NCI-H1694 treated with DMSO at 0.1 percent for 48 hours (cell line): ENCODE results near the gene KIF4A.

Source experiments
- DNase-seq: peaks from one replicate; lab custom pipeline; 2025; lab: John Stamatoyannopoulos, UW

The KIF4A gene

GRCh38 chrX:70444326-70444945 is 154.5 kb downstream of the KIF4A start, which contains the start of gene DLG3:
TSS of gene DLG3 (plus strand) at chrX:70444835. CDS start at chrX:70445202, 367 bp downstream.
- DNase-seq: peak; percentile 20

- DNase-seq: no peak
Measured at GRCh38 chrX:70444946-70445656, 155.2 kb downstream of the KIF4A start.

- DNase-seq: no peak
Measured at GRCh38 chrX:70445951-70446350, 156.0 kb downstream of the KIF4A start.

- no peak for DNase-seq
Measured at GRCh38 chrX:70446380-70447350, 156.8 kb downstream of the KIF4A start.

- DNase-seq: no peak
Measured at GRCh38 chrX:70449457-70449966, 159.6 kb downstream of the KIF4A start.

GRCh38 chrX:70452143-70452733 is 162.3 kb downstream of the KIF4A start:
- DNase-seq: peak; percentile 15

GRCh38 chrX:70453024-70453618 is 163.2 kb downstream of the KIF4A start:
- no peak for DNase-seq

- DNase-seq: peak; percentile 80
Measured at GRCh38 chrX:70454441-70455365, 164.8 kb downstream of the KIF4A start.

GRCh38 chrX:70455366-70456202 is 165.7 kb downstream of the KIF4A start:
- no peak for DNase-seq

- no peak for DNase-seq
Measured at GRCh38 chrX:70456256-70456655, 166.4 kb downstream of the KIF4A start.

GRCh38 chrX:70461026-70461425 is 171.1 kb downstream of the KIF4A start:
- no peak for DNase-seq

GRCh38 chrX:70464051-70464450 is 174.1 kb downstream of the KIF4A start:
- DNase-seq: no peak

GRCh38 chrX:70466968-70467367 is 177.1 kb downstream of the KIF4A start:
- no peak for DNase-seq

GRCh38 chrX:70468709-70469108 is 178.8 kb downstream of the KIF4A start:
- no peak for DNase-seq
